Cardiac septum (tissue), 1 donor: ENCODE results near the gene GATM. TPM values are rescaled to one million over a fixed set of nuclear protein-coding genes. Genes with fewer than 3 reads are reported as not detected.
A peak's percentile ranks its signal among the peaks of the same experiment; 100 is the strongest.

Source experiments
- DNase-seq: peaks from one replicate; pipeline ENCODE4 v3.0.0-alpha.2; 2020; ENCODE audit warnings: low spot score
- intact Hi-C: fragments of 100-400 bp; cut with DNase I; formaldehyde crosslinking; loops from one replicate; pipeline ENCODE4 v1.14.0; 2022
- long read RNA-seq: library from polyadenylated mRNA; unstranded; transcript quantifications from one replicate; pipeline ENCODE4 v2.0.0, GENCODE V29; 2021
- total RNA-seq: library from RNA; stranded (reverse); fragmentation: NEBNext Ultra II Directional; extraction: Animal tissue kit (Norgen Biotek cat#: 25700); gene quantifications from one replicate; pipeline ENCODE4 v1.2.1, GENCODE V29; 2021
- donor health status: DM: no; HTN: no; CAD: no.

The GATM gene
- total RNA-seq = 40.0 TPM
- long read RNA-seq, transcript GATM-201 (9 exons, 2,597 nt) = major isoform, 31 of 38 reads
- long read RNA-seq, partial matches to known transcripts = 2 of 38 reads
- long read RNA-seq, other reads (novel, unspliced or antisense) = 4 of 38 reads

- intact Hi-C loops = loop anchor here (5.0 kb wide), 1 partner anchor 46 kb away; no protein-coding TSS in a partner anchor
These were observed at the start of gene GATM for GRCh38 chr15:45378149-45378912. GATM (minus strand) TSS chr15:45378544; CDS start chr15:45378453, 91 bp downstream.

GRCh38 chr15:45427085-45427484 is 48.7 kb upstream of the GATM start:
- no peak for DNase-seq
- intact Hi-C loops = no loop called here

More at GRCh38 chr15:45378149-45378912, at the start of gene GATM:
- DNase-seq = peak; percentile 89

GRCh38 chr15:45425135-45425534 is 46.8 kb upstream of the GATM start:
- intact Hi-C loops = no loop called here
- no peak for DNase-seq

- intact Hi-C loops = no loop called here
- no peak for DNase-seq
These were observed 46.1 kb upstream of the GATM start for GRCh38 chr15:45424429-45424828.

GRCh38 chr15:45417303-45417950 is 39.1 kb upstream of the GATM start:
- DNase-seq = no peak
- intact Hi-C loops = no loop called here

- intact Hi-C loops = no loop called here
- no peak for DNase-seq
These were observed 36.0 kb upstream of the GATM start for GRCh38 chr15:45414215-45414885.

- intact Hi-C loops = loop anchor here (10.0 kb wide), 1 partner anchor 115 kb away; the partner anchor contains the start of gene SLC30A4
- no peak for DNase-seq
These were observed 31.3 kb upstream of the GATM start for GRCh38 chr15:45409596-45409995.

- intact Hi-C loops = loop anchor here (10.0 kb wide), 1 partner anchor 117 kb away; the partner anchor contains the start of gene SLC30A4
- no peak for DNase-seq
These were observed 29.4 kb upstream of the GATM start for GRCh38 chr15:45407786-45408185.

- intact Hi-C loops = loop anchor here (2.0 to 10.0 kb wide), 5 partner anchors 96 to 236 kb away; partner anchors contain the start of genes BLOC1S6 and SLC30A4
- peak; percentile 77 for DNase-seq
These were observed 24.9 kb upstream of the GATM start for GRCh38 chr15:45402955-45403877.

- intact Hi-C loops = loop anchor here (2.0 to 10.0 kb wide), 5 partner anchors 96 to 236 kb away; partner anchors contain the start of genes BLOC1S6 and SLC30A4
- peak; percentile 99 for DNase-seq
These were observed 24.0 kb upstream of the GATM start for GRCh38 chr15:45402162-45402954.

GRCh38 chr15:45401665-45402161 is 23.4 kb upstream of the GATM start:
- intact Hi-C loops = loop anchor here (2.0 to 10.0 kb wide), 5 partner anchors 95 to 235 kb away; partner anchors contain the start of genes BLOC1S6 and SLC30A4
- DNase-seq = no peak

- no peak for DNase-seq
- intact Hi-C loops = loop anchor here (5.0 to 10.0 kb wide), 2 partner anchors 125 to 188 kb away; partner anchors contain the start of genes BLOC1S6 and SLC30A4
These were observed 21.3 kb upstream of the GATM start for GRCh38 chr15:45399381-45400212.

GRCh38 chr15:45397116-45397665 is 18.8 kb upstream of the GATM start:
- DNase-seq = no peak
- intact Hi-C loops = no loop called here

- intact Hi-C loops = no loop called here
- DNase-seq = no peak
These were observed 17.6 kb upstream of the GATM start for GRCh38 chr15:45395943-45396342.

GRCh38 chr15:45394681-45395080 is 16.3 kb upstream of the GATM start:
- intact Hi-C loops = no loop called here
- no peak for DNase-seq

GRCh38 chr15:45393851-45394250 is 15.5 kb upstream of the GATM start:
- intact Hi-C loops = no loop called here
- no peak for DNase-seq

GRCh38 chr15:45392584-45392855 is 14.2 kb upstream of the GATM start:
- DNase-seq = no peak
- intact Hi-C loops = no loop called here
